HK-2 (cell line): ENCODE results near the gene TNFAIP3.

Source experiments
- DNase-seq: peaks from one replicate; pipeline ENCODE4 v3.0.0-alpha.2; 2018; ENCODE audit not compliant: unreplicated experiment

The TNFAIP3 gene

DNA sequence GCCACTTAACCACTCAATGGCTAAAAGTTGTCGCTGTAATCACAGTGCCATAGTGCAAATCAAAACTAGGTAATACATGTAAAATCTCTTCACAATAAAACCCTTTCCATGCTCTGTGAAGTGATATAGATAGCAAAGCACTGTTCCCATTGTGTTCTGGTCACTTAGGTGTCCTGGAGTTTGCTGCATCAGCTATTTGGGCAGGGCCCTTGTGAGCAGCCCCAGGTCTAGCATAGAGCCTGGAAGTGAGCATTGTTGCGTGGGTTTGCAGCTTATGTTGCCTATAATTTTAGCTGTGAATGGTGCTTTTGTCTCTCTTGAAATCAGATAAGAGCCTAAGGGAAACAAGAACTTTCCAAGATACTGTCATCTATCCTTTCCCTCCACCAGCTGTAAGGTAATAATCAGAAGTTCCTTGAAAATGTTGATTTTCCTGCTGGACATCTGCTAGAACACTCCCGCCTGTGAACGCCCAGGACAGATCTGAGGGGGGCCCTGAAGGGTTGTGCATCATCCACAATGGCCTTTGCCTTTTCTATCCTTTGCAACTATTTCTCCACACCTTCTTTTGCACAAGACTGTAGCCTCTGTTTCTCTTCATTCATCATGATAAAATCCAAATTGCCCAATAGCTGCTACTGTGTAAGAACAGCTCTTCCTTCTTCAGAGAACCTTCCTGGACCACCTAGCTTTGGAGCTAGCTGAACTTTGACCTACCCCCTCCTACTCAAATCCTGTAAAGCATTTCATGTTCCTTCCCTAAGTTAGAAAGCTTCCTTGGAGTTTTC, 57.0 kb downstream of the TNFAIP3 start:
- DNase-seq, result no peak

DNA sequence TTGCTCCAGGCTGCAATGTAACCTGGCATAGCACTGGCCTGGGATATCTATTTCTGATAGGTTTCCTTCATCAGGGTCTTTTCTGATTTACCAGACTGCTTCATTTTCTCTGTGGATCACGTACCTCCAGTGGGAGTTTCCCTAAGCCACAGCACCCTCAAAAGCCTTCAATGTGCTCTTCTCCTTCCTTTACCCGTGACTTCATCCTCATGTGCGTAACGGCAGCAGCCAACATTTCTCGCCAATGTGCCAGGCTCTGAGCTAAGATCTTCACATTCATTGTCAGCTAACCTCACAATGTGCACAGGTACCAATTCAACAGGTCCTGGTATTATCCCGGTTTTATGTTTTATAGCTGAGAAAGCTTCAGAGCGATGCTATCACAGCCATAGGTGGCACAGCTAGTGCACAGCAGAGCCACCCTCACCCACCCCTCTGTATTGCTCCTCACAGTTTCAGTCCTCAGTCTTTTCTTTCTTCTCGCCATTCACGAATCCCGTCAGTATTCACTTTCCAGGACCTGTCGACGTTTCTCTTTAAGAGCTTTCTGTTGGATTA, 58.2 kb downstream of the TNFAIP3 start:
- DNase-seq, result no peak

DNA sequence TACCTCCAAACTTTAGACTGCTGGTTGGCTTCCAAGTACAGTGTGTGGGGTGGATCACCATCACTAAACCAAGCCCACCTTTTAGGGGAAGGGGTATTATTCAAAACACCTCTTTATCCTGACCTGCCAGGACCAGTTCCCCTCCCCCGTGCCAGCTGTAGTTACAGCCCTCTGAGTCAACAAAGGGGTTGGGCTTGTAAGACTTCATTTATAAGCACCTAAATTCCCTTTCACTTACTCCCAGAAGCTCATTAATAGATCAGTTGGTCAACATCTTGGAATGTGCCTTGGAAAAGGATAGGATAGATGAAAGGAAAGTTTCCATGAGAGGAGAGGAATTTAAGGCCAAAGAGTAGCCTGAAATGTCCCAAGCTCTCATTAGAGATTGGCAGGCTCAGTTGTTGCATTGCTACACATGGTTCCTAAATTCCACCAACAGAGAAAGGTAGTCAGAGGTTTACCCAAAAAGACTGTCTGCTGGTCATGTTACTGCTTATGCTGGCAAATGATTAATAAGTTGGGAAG, 59.2 kb downstream of the TNFAIP3 start:
- DNase-seq, result no peak

DNA sequence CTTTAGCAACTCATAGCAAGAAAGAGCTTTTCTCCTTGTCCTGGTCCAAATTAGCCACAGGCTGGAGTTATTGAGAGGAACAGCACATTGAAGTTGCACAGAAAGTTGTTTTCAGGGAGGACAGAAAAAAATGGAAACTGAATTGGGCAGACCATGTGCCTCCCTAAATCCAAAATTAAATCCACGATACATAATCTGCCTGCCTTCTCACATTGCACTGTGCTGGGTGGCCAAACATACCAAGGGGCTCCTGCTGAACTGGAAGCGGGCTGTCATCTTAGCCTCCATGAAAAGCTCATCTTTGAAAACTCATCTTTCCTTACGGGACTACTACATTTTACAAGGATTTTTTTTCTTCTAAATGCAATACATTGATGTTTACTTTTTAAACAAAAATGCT, 59.9 kb downstream of the TNFAIP3 start:
- no peak for DNase-seq

DNA sequence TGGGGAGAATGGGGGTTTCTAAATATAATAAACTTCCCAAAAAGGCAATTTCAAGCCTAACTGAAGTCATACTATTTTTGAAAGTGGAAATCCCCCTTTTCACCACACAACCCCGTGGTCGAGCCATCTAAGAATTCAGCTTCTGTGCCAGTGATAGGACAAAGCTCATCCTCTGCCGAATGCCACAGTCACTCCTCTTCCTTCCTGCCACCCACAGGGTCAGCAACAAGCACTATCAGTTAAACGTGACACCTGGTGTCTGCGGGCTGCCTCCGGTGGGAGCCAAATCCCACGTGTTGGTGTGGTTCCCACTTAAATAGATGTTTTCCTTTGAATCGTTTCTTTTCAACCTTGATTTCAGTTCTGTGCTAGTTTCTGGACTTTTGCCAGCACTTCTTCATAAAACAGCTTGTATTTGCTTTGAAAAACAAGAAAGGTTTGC, 60.7 kb downstream of the TNFAIP3 start:
- DNase-seq, result no peak

DNA sequence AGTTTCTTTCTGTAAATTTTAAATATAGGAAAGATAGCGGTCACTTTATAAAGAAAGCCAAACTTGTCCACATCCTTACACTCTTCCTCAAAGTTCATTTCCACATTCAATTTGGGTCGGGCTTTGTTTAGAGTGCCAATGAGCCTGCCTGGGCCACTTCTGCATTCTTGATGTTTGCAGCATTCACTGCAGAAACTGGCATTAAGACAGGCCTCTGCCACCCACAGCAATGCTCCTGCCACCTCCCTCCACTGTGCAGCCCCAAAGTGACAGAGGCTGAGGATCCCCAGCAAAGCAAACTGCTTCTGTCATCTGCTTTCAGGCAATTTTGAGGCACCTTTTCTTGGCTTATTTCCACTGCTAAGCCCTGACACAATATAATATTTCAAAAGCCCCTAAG, 61.2 kb downstream of the TNFAIP3 start:
- DNase-seq, result no peak

DNA sequence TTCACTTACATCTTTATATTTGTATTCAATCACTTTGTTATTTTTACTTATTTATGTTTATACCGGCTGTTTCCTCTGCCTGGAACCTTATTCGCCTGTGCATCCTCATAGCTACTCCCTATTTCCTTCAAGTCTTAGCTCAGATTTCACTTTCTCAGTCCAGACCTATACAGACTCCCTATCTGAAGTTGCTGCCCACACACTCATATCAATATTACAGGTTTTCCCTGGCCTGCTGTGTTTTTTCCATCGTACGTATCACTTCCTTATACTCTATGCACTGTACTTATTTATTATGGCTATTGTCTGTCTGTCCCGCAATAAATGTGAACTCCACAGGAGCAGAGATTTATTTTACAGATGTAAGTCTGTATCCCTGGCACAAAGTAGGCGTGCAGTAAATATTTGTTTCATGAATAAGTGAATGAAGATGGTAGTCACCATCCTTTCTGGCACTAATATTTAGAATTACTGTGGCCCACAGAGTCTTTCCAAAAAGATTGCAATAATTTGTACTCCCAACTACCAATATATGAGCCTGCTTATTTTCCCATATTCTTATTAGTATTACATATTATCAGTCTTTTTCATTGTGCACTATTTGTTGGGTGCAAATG, 64.9 kb downstream of the TNFAIP3 start:
- no peak for DNase-seq
